ENCODE results near the gene SLAMF8. TPM values are rescaled to one million over a fixed set of nuclear protein-coding genes. Genes with fewer than 3 reads are reported as not detected.

The SLAMF8 gene
- total RNA-seq, 2 donors from 2014 or later: not detected

DNA sequence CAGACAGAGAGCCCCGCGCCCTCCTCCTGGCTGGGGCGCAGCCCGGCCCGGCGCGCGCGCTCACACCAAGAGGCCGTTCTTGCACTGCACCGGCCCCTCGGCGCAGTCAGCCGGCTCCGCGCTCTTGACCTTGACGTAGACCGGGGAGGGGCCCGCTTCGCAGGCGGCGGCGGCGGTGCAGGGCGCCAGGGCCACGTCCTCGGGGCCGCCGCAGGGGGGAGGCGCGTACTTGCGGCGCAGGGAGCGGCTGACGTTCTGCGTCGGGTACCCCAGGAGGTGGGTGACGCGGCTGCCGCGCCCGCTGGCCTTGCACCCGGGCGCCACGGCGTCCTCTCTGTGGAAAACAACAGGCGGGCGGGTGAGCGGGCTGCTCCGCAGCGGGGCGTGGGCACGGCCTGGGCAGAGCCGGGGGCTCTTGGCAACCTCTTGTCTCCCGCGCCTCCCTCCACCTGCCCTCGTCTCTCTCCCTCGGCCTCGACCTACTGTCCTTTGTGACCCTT lies 28.1 kb downstream of the SLAMF8 start:
- H3K9ac ChIP-seq (ENCODE audit: extremely low read depth, low read length, poor library complexity, severe bottlenecking): peak overlapping the region; percentile 20
- peak; percentile 89 for DNase-seq
- no peaks in the 10 kb centered on the region for H3K9me3 Mint-ChIP-seq
- H3K4me1 ChIP-seq (ENCODE audit: control insufficient read depth, insufficient read depth, low read length): peaks cover 2% of the 10 kb centered on the region
- H3K36me3 Mint-ChIP-seq (ENCODE audit: low read depth): no peaks in the 10 kb centered on the region
- no peak overlapping the region for H3K27ac ChIP-seq (ENCODE audit: low read depth, low read length)
- peaks cover 9% of the 10 kb centered on the region for H3K4me1 Mint-ChIP-seq
- no peaks in the 10 kb centered on the region for H3K9me3 ChIP-seq (ENCODE audit: control insufficient read depth, low read length)
- TF ChIP-seq, protein P1, sequence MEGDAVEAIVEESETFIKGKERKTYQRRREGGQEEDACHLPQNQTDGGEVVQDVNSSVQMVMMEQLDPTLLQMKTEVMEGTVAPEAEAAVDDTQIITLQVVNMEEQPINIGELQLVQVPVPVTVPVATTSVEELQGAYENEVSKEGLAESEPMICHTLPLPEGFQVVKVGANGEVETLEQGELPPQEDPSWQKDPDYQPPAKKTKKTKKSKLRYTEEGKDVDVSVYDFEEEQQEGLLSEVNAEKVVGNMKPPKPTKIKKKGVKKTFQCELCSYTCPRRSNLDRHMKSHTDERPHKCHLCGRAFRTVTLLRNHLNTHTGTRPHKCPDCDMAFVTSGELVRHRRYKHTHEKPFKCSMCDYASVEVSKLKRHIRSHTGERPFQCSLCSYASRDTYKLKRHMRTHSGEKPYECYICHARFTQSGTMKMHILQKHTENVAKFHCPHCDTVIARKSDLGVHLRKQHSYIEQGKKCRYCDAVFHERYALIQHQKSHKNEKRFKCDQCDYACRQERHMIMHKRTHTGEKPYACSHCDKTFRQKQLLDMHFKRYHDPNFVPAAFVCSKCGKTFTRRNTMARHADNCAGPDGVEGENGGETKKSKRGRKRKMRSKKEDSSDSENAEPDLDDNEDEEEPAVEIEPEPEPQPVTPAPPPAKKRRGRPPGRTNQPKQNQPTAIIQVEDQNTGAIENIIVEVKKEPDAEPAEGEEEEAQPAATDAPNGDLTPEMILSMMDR (conservative IDR thresholded peaks at IDR 0.05): no peak
- H3K36me3 ChIP-seq (ENCODE audit: control insufficient read depth, insufficient read depth, low read length): no peaks in the 10 kb centered on the region
- H3K27ac Mint-ChIP-seq: no peak overlapping the region
- H3K27me3 ChIP-seq (ENCODE audit: control insufficient read depth, insufficient read depth, low read length, poor library complexity, severe bottlenecking): peaks cover 29% of the 10 kb centered on the region
- H3K27me3 Mint-ChIP-seq (ENCODE audit: insufficient read depth): peaks cover 50% of the 10 kb centered on the region
- peak overlapping the region; percentile 76 for H3K4me3 ChIP-seq (ENCODE audit: low read length)
- peak overlapping the region; percentile 61 for H3K4me3 Mint-ChIP-seq
- WGBS, 2 experiments (ENCODE audit: insufficient coverage in 1 of 2, insufficient read length in 1 of 2): 3% methylated on average over 59 of the region's 59 CpGs; no CpG with 5 or more reads in 1 of the 2 experiments

DNA sequence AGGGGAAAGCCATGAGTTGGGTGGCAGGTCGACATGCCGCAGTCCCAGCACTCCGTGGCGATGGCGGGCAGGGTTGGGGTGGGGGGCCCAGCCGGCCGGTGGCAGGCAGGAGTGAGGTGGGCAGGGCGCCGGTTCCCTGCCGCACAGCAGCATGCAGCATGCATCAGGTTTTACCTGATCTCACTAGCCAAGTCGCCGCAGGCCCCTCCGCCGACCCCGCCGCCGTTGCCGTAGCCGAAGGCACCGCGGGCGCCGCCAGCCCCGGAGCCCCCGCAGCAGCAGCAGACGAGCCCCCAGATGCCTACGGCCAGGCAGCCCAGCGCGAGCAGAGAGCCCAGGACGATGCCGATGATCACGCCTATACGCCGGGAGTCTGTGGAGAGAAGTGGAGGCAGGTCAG lies 29.0 kb downstream of the SLAMF8 start:
- Mint-ChIP-seq H3K9me3 (no peaks in the 10 kb centered on the region), H3K4me1 (peaks cover 9% of the 10 kb centered on the region), H3K27ac (no peak overlapping the region), H3K36me3 (ENCODE audit: low read depth) (no peaks in the 10 kb centered on the region), H3K4me3 (no peak overlapping the region), H3K27me3 (ENCODE audit: insufficient read depth) (peaks cover 47% of the 10 kb centered on the region)
- Histone ChIP-seq H3K9me3 (ENCODE audit: control insufficient read depth, low read length) (no peaks in the 10 kb centered on the region), H3K27me3 (ENCODE audit: control insufficient read depth, insufficient read depth, low read length, poor library complexity, severe bottlenecking) (peaks cover 27% of the 10 kb centered on the region), H3K4me3 (ENCODE audit: low read length) (no peak overlapping the region), H3K4me1 (ENCODE audit: control insufficient read depth, insufficient read depth, low read length) (peaks cover 2% of the 10 kb centered on the region), H3K36me3 (ENCODE audit: control insufficient read depth, insufficient read depth, low read length) (no peaks in the 10 kb centered on the region), H3K27ac (ENCODE audit: low read depth, low read length) (no peak overlapping the region), H3K9ac (ENCODE audit: extremely low read depth, low read length, poor library complexity, severe bottlenecking) (no peak overlapping the region)
- TF ChIP-seq, protein P1 (conservative IDR thresholded peaks at IDR 0.05): no peak
- WGBS, 2 experiments (ENCODE audit: insufficient coverage in 1 of 2, insufficient read length in 1 of 2): 95 to 96% methylated on average over 23 to 34 of the region's 34 CpGs
- DNase-seq: no peak

DNA sequence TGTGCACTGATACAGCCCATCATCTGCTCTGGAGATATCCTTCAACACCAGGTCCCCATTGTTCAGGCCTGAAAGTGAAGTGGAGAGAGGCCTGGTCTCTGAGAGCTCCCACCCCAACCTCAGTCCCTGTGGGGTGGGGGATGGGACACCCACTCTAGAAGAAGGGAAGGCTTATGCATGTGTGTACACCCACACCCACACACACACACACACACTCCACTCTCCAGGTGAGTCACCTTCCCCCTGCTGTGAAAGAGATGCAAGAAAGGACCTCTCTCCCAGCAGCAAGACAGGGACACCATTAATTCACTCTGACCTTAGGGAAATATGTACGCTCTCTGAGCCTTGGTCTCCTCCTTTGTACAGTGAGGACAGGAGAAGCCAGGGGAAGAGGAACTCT lies 29.9 kb downstream of the SLAMF8 start:
- Mint-ChIP-seq H3K9me3 (no peaks in the 10 kb centered on the region), H3K4me1 (peaks cover 9% of the 10 kb centered on the region), H3K27ac (no peak overlapping the region), H3K27me3 (ENCODE audit: insufficient read depth) (peaks cover 48% of the 10 kb centered on the region), H3K4me3 (no peak overlapping the region), H3K36me3 (ENCODE audit: low read depth) (no peaks in the 10 kb centered on the region)
- Histone ChIP-seq H3K9ac (ENCODE audit: extremely low read depth, low read length, poor library complexity, severe bottlenecking) (no peak overlapping the region), H3K27ac (ENCODE audit: low read depth, low read length) (no peak overlapping the region), H3K27me3 (ENCODE audit: control insufficient read depth, insufficient read depth, low read length, poor library complexity, severe bottlenecking) (peaks cover 30% of the 10 kb centered on the region), H3K9me3 (ENCODE audit: control insufficient read depth, low read length) (no peaks in the 10 kb centered on the region), H3K4me1 (ENCODE audit: control insufficient read depth, insufficient read depth, low read length) (peaks cover 2% of the 10 kb centered on the region), H3K4me3 (ENCODE audit: low read length) (no peak overlapping the region), H3K36me3 (ENCODE audit: control insufficient read depth, insufficient read depth, low read length) (no peaks in the 10 kb centered on the region)
- WGBS, 2 experiments (ENCODE audit: insufficient coverage in 1 of 2, insufficient read length in 1 of 2): 94% methylated on average over 1 of the region's 1 CpG; no CpG with 5 or more reads in 1 of the 2 experiments
- TF ChIP-seq, protein P1 (conservative IDR thresholded peaks at IDR 0.05): no peak
- no peak for DNase-seq

All from endodermal cell (in vitro differentiated cells).